Body of pancreas (tissue), 4 donors: Measurements from ENCODE around the gene TRAPPC6A. TPM values are rescaled to one million over a fixed set of nuclear protein-coding genes. Genes with fewer than 3 reads are reported as not detected.

Source experiments
- ATAC-seq: fragments of 150-250 bp; one replicate; pipeline ENCODE4 v1.9.1; 2016
- DNase-seq, 4 donors: peaks; one replicate each; pipeline ENCODE4 v3.0.0-alpha.2; 2019
- H3K27ac ChIP-seq, 4 donors: fragments of 200-600 bp; sonication (generic); 1 replicate in 3 of 4; 2 replicates in 1 of 4; pipeline versions ENCODE4 v1.5.1 to v1.6.1; 2016 to 2019; ENCODE audit warnings: mild to moderate bottlenecking in 1 of 4, mixed read lengths in 1 of 4, moderate library complexity in 1 of 4
- H3K27me3 ChIP-seq, 2 donors: fragments of 200-600 bp; sonication (generic); one replicate each; pipeline ENCODE4 v1.6.0; 2016; ENCODE audit warnings: mild to moderate bottlenecking in 1 of 2
- H3K36me3 ChIP-seq, 2 donors: fragments of 200-600 bp; sonication (generic); replicated peaks in 1 of 2; 2 replicates each; pipeline ENCODE4 v1.5.1; 2016; ENCODE audit warnings: low read depth in 2 of 2; ENCODE audit not compliant: insufficient read depth in 1 of 2
- H3K4me1 ChIP-seq: fragments of 200-600 bp; sonication (generic); one replicate; pipeline ENCODE4 v1.6.0; 2016
- H3K4me3 ChIP-seq, 2 donors: fragments of 200-600 bp; sonication (generic); 1 replicate in 1 of 2; 2 replicates in 1 of 2; pipeline ENCODE4 v1.5.1; 2016 to 2019
- H3K9me3 ChIP-seq, 3 donors: fragments of 200-600 bp; sonication (generic); 1 replicate in 2 of 3; 2 replicates in 1 of 3; pipeline ENCODE4 v1.5.1; 2016
- POLR2A ChIP-seq, 3 donors: fragments of 450-650 bp; IDR thresholded peaks; one replicate each; pipeline ENCODE4 v1.6.1; 2016; ENCODE audit warnings: antibody characterized with exemption in 3 of 3, mild to moderate bottlenecking in 2 of 3
- WGBS, 2 donors: methylation state at CpG; one replicate each; pipeline ENCODE4 v1.1.5; 2017; 5-methylcytosine and 5-hydroxymethylcytosine counted together
- intact Hi-C: fragments of 100-400 bp; cut with DNase I; formaldehyde crosslinking; loops from one replicate; pipeline ENCODE4 v1.15.1; 2023
- total RNA-seq, 2 donors: library from RNA; depleted of rRNA; stranded (reverse); fragments of >200 nt; gene quantifications; one replicate each; pipeline ENCODE4 v1.1.0, GENCODE V29; 2016
- TF ChIP-seq, protein P1 (sequence below), 7 experiments: fragments of 450-650 bp in 4 of 7; fragments of 200-600 bp in 3 of 7; sonication (generic) in 3 of 7; IDR thresholded peaks; one replicate each; pipeline ENCODE4 v1.5.1; 2016 to 2019; ENCODE audit warnings: antibody characterized with exemption in 7 of 7

The TRAPPC6A gene
- total RNA-seq, 2 donors from 2014 or later, result 8.3 TPM; not detected in 1

DNA sequence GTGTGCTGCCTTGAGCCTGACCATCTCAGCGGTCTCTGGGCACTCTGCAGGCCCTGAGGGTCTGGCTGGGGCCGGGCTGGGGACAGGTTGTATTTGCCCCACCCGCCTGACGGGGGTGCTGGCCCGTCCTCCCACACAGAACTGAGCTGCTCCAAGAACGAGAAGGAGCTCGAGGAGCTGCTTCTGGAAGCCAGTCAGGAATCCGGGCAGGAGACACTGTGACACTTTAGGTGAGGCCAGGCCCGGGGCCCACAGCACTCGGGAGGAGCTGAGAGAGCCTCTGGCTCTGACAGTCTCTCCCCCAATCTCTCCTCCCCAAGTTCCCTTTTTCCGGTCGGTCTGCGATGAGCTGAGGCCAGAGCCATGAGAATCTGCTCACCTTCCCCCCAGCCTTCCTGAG is 31.8 kb downstream of the TRAPPC6A start:
- WGBS, 2 donors, result 84 to 100% methylated on average over 2 to 13 of the region's 13 CpGs
- peaks cover 4 to 7% of the 10 kb centered on the region in 2 donors for H3K36me3 ChIP-seq
- H3K4me3 ChIP-seq, result no peak overlapping the region
- TF ChIP-seq, protein P1, sequence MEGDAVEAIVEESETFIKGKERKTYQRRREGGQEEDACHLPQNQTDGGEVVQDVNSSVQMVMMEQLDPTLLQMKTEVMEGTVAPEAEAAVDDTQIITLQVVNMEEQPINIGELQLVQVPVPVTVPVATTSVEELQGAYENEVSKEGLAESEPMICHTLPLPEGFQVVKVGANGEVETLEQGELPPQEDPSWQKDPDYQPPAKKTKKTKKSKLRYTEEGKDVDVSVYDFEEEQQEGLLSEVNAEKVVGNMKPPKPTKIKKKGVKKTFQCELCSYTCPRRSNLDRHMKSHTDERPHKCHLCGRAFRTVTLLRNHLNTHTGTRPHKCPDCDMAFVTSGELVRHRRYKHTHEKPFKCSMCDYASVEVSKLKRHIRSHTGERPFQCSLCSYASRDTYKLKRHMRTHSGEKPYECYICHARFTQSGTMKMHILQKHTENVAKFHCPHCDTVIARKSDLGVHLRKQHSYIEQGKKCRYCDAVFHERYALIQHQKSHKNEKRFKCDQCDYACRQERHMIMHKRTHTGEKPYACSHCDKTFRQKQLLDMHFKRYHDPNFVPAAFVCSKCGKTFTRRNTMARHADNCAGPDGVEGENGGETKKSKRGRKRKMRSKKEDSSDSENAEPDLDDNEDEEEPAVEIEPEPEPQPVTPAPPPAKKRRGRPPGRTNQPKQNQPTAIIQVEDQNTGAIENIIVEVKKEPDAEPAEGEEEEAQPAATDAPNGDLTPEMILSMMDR (IDR thresholded peaks at IDR 0.05), result no peak
- no peak for TF ChIP-seq POLR2A (IDR thresholded peaks at IDR 0.05)
- DNase-seq, result no peak
- no peak for ATAC-seq
- intact Hi-C loops, result no loop called here
- no peaks in the 10 kb centered on the region for H3K4me1 ChIP-seq
- peaks cover 0 to 3% of the 10 kb centered on the region in 2 donors for H3K27me3 ChIP-seq
- no peaks in the 10 kb centered on the region for H3K9me3 ChIP-seq
- no peak overlapping the region for H3K27ac ChIP-seq

DNA sequence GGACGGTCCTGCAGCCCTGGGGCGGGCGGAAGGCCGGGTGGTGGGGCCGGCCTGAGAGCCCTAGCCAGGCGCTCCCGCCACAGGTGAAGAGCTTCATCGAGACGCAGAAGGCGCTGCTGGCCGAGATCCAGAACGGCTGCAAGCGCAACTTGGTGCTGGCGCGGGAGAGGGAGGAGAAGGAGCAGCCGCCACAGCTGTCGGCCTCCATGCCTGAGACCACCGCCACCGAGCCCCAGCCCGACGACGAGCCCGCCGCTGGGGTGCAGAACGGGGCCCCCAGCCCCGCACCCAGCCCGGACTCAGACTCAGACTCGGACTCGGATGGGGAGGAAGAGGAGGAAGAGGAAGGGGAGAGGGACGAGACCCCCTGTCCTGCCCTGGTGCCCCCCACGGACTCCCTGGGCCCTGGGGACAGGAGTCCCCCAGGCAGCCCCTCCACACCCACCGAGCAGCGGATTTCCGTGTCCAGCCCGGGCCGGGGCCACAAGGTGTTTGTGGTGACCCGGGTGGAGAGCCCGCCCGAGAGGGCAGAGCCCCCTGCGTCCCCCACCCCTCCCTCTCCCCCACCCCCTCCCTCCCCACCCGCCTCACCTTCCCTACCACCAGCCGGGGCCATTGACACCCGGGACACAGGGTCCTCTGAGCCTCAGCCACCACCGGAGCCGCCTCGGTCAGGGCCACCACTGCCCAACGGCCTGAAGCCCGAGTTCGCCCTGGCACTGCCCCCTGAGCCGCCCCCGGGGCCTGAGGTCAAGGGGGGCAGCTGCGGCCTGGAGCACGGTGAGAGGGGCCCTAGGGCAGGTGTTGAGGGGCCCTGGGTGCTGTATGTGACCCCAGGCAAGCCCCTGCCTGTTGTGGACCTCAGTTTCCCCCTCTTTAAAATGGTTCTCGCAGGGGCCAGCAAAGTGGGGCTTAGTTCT is 32.5 kb downstream of the TRAPPC6A start:
- H3K27ac ChIP-seq, result no peak overlapping the region
- peaks cover 4 to 7% of the 10 kb centered on the region in 2 donors for H3K36me3 ChIP-seq
- H3K27me3 ChIP-seq, result no peaks in the 10 kb centered on the region
- H3K9me3 ChIP-seq, result no peaks in the 10 kb centered on the region
- H3K4me3 ChIP-seq, result no peak overlapping the region
- WGBS, 2 donors, result 90 to 94% methylated on average over 2 to 38 of the region's 54 CpGs
- DNase-seq (no peak), ATAC-seq (no peak)
- no peaks in the 10 kb centered on the region for H3K4me1 ChIP-seq
- intact Hi-C loops, result no loop called here
- TF ChIP-seq, protein P1 (IDR thresholded peaks at IDR 0.05), result no peak
- no peak for TF ChIP-seq POLR2A (IDR thresholded peaks at IDR 0.05)

DNA sequence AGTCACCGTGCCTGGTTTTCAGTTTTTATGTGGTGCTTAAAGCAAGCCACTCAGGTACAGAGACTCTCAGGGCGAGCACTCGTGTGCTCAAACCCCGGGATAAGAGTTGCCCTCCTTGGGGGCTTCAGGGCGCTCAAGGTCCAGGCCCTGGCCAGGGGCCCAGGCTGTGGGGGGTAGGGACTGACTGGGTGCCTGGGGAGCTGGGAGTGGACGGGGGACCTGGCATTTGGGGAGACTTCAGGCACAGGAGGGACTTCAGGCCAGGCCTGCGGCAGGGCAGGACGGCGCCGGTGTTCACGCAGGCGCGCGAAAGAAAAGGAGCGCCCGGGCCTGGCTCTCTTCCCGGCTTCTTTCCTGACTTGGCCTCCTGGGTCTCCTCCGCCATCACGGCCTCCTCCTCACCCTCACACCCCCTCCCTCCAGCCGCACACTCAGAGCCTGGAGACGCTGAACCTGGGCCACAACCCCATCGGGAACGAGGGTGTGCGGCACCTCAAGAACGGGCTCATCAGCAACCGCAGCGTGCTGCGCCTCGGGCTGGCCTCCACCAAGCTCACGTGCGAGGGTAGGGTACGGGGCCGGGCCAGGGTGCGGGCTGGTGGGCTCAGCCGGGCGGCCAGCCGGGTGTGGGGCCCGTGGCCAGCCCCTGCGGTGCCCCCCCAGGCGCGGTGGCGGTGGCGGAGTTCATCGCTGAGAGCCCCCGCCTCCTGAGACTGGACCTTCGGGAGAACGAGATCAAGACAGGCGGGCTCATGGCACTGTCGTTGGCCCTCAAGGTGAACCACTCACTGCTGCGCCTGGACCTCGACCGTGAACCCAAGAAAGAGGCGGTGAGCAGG is 33.4 kb downstream of the TRAPPC6A start:
- Histone ChIP-seq H3K36me3 (peaks cover 4 to 7% of the 10 kb centered on the region in 2 donors), H3K4me3 (no peak overlapping the region), H3K27ac (no peak overlapping the region), H3K9me3 (no peaks in the 10 kb centered on the region), H3K27me3 (no peaks in the 10 kb centered on the region), H3K4me1 (no peaks in the 10 kb centered on the region)
- WGBS, 2 donors, result 96 to 97% methylated on average over 31 to 50 of the region's 53 CpGs
- ATAC-seq (no peak), DNase-seq (no peak)
- TF ChIP-seq, protein P1 (IDR thresholded peaks at IDR 0.05), result no peak
- TF ChIP-seq POLR2A (IDR thresholded peaks at IDR 0.05), result no peak
- intact Hi-C loops, result no loop called here

DNA sequence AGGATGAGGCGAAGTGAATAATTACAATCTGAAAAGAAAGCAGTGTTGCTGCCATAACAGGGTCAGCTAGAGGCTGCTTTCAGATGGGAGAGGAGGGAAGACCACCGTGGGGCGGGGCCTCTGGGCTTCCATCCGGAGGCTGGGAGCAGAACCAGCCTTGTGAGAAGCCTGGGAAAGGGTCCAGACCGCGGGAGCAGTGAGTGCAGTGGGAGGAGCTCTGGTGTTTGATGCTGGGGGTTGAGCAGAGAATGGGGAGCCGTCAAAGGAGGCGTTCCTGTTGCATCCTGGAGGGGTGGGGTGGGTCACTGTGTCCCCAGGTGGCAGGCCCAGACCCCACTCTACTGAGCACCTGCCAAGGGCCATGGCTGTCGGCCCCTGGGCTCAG is 35.3 kb downstream of the TRAPPC6A start:
- H3K27ac ChIP-seq, result no peak overlapping the region
- 82 to 90% methylated on average over 8 to 9 of the region's 9 CpGs for WGBS, 2 donors
- intact Hi-C loops, result no loop called here
- no peaks in the 10 kb centered on the region for H3K9me3 ChIP-seq
- ATAC-seq (no peak), DNase-seq (no peak)
- TF ChIP-seq, protein P1 (IDR thresholded peaks at IDR 0.05), result no peak
- no peak for TF ChIP-seq POLR2A (IDR thresholded peaks at IDR 0.05)
- no peak overlapping the region for H3K4me3 ChIP-seq
- H3K27me3 ChIP-seq, result no peaks in the 10 kb centered on the region
- peaks cover 4 to 7% of the 10 kb centered on the region in 2 donors for H3K36me3 ChIP-seq
- H3K4me1 ChIP-seq, result no peaks in the 10 kb centered on the region
